Measurements from ENCODE around the gene JADE2.
"Not testable (repeated sequence)": the region's sequence is repeated elsewhere in the genome, so short reads cannot be mapped to it uniquely, and the experiment has no call there.

The JADE2 gene

DNA sequence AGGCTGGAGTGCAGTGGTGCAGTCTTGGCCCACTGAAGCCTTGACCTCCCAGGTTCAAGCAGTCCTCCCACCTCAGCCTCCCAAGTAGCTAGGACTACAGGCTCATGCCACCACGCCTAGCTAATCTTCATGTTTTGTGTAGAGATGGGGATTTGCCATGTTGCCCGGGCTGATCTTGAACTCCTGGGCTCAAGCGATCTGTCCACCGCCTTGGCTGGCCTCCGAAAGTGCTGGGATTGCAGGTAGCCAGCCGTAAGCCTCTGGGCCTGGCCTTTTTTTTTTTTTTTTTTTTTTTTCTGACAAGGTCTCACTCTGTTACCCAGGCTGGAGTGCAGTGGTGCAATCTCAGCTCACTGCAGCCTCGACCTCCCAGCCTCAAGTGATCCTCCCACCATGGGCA lies 27.2 kb downstream of the JADE2 start:
- not testable (repeated sequence) for FAIRE-seq

DNA sequence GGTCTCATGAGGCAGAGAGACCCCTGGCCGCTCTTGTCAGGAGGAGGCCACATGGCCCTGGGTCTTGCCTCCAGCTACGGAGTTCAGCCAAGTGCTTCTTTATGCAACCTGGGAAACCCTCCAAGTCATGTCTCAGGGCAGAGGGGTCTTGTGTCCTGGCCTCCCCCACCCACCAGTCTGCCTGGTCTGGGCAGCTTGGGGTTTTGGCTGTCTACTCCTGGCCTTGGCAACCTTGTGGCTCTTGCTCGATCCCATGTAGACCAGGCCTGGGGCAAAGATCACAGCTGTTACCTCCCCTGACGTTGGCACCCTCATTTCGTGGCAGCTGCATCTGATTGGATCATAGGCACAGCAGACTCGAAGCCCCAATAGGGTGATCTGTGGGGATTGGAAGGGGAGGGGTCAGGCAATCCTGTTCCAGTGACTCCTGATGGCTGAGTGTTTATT lies 28.4 kb downstream of the JADE2 start:
- FAIRE-seq = no peak

DNA sequence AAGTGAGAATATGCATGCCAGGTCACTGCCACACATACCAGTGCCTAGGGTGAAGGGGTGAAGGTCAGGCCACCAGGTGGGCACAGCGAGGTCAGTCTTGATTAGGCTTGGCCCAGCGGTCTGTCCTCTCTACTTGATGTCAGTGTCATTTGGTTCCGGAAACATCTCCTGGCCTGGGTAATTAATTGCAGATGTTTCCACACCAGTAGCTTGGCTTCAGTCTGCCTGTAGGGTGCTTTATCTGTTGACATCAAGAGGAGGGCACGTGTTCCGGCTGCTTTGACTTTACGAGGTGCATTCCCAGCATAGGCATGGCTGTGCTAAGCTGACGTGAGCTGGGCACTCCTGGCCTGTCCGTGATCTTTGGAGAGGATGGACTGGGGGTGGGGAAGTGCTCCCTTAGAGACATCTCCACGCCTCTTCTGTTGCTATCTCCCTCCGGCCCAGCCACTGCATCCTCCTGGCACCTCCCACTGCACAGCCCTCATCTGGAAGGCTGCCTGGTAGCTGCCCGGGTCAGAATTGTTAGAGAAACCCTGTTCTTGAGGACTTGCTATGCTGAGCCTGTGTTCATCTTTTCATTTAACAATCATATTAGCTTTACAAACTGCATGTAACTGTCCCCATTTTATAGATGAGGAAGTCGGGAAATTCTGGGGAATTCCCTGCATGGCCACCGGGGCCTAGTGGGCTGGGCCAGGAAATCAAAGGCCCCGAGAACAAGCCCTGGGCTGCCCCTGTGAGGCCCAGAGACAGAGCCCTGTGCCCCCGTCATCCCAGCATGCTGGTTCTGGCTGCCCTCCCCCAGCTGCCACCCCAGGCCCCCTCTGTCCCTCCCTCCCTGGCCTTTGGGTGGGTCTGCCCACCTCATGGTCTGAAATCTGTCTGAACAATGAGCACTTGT lies 29.1 kb downstream of the JADE2 start:
- no peak for FAIRE-seq

DNA sequence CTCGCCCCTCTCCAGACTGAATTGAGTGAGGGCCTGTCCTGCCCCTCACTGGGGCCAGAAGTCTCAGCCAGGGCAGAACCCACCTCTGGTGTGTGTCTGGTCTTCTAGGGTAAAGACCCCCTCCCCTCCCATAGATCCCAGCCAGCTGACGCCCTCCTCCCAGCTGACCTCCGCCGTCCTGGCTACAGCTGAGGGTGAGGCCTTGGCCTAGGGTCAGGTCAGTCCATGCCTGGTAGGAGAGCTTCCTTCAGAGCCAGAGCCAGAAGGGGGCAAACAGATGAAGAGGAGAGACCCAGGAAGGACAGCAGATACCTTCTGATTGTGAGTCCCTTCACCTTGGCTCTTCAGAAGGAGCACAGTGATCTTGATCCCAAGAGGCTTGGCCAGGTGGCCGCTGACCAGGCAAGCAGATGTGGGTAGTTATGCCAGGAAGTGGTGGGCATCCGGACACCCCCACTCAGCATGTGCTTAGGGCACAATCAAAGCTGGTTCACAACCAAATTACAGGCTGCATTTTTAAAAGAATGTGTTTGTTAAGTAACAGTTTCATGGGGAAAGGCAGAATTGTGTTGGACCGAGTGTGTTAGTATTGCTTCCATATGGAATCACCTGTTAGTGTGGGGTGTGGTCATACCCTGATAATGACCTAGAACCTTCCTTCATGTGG lies 29.9 kb downstream of the JADE2 start:
- FAIRE-seq = no peak

DNA sequence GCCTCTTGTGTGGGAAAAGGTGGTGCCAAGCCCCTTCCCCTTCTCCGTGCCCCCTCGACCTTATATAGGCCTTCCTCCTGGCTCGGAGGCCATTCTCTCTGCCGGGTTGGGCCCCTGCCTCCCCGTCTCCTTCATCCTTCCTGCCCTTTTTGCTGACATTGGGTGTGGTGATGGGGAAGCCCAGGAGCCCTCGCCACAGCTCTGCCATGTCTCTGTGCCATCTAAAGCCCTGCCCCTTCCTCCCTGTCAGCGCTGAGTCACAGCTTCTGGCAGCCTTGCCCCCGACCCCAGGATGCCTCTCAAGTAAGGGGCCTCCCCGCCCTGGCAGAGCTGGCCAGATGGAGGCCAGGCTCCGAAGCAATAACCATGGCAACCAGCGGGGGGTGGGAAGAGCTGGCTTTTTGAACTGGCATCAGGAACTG lies 30.4 kb downstream of the JADE2 start:
- FAIRE-seq = no peak

DNA sequence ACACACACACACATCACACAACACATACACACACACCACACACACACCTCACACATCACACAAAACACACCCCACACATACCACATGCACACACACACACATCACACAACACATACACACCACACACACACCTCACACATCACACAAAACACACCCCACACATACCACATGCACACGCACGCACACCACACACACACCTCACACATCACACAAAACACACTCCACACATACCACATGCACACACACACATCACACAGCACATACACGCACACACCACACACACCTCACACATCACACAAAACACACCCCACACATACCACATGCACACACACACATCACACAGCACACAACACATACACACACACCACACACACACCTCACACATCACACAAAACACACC lies 31.1 kb downstream of the JADE2 start:
- FAIRE-seq = not testable (repeated sequence)

DNA sequence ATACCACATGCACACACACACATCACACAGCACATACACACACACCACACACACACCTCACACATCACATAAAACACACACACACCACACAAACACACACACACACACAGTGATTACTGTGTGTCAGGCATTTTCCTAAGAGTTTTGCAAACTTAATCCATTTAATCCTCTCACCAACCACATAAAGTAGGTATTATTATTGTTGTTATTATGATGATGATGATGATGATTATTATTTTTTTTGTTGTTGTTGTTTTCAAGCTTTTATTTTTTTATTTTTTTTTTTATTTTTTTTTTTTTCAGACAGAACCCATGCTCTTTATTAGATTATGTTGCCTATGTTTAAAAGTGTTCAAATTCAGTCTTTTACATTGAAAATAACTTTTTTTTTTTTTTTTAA lies 31.5 kb downstream of the JADE2 start:
- no peak for FAIRE-seq

DNA sequence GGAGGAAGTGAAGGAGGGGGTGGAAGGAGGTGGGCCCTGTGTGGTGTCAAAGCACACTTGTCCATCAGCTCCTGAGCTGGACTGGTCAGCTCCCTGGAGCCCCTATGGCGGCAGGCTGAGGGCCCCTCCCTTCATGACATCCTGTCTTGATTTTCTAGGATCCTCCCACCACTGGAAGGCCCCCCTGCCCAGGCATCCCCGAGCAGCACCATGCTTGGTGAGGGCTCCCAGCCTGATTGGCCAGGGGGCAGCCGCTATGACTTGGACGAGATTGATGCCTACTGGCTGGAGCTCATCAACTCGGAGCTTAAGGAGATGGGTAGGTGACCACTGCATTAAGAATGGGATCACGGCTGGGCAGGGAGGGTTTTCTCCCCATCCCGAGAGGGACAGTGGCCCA lies 34.2 kb downstream of the JADE2 start:
- FAIRE-seq = no peak

DNA sequence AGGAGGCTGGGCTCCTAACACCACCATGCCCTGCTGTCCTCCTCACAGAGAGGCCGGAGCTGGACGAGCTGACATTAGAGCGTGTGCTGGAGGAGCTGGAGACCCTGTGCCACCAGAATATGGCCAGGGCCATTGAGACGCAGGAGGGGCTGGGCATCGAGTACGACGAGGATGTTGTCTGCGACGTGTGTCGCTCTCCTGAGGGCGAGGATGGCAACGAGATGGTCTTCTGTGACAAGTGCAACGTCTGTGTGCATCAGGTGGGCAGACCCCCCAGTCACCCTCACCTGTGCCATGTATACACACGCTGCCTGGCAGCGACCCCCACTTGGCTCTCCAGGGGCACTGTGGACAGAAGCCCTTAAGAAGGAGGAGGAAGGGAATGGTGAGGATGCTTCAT lies 35.2 kb downstream of the JADE2 start:
- no peak for FAIRE-seq

DNA sequence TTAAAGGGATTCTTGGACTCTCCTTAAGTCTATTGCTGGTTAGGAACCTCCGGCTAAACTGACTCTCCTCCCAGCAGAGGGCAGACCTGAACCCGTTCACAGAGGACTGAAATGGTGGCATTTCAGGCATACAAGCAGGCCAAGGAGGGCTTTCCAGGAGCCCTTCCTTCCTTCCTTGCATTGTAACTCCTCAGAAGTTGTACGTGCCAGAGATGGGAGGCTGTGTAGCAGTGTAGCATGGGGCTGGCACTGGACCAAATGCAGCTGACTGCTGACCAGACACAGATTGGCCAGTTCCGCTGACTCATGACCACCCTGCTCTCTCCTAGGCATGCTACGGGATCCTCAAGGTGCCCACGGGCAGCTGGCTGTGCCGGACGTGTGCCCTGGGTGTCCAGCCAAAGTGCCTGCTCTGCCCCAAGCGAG lies 36.4 kb downstream of the JADE2 start:
- no peak for FAIRE-seq

DNA sequence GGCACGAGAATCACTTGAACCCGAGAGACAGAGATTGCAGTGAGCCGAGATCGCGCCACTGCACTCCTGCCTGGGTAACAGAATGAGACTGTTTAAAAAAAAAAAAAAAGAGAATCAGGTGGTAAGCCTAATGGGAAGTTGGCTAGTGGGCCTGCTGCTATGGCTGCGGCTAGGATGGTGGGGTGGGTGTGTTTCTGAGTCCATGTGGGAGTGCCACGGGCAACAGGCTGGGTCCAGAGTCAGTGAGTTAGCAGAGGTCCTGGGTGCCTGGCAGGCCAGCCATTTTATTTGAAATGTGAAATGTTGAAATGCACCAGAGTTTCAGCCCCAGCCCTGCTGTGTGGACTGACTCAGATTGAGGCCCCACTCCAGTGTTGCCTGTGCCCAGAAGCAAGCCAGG lies 37.8 kb downstream of the JADE2 start:
- no peak for FAIRE-seq

DNA sequence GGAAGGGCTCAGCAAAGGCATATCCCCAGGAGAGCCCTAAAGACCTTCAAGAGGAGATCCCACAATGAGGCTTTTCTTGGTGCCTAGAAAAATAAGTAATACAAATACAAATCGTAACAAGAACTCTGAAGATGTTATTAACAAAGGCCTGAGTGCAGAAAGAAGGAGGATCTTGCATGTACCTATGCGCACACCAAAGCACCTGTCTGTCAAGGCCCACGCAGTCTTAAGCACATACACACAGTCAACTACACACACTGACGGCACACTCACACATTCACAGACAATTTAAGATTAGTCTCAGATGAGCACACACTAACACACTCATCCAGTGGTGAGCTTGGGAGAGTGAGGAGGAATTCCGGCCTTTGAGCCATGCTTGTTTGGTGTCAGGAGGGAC lies 38.5 kb downstream of the JADE2 start:
- FAIRE-seq = no peak

DNA sequence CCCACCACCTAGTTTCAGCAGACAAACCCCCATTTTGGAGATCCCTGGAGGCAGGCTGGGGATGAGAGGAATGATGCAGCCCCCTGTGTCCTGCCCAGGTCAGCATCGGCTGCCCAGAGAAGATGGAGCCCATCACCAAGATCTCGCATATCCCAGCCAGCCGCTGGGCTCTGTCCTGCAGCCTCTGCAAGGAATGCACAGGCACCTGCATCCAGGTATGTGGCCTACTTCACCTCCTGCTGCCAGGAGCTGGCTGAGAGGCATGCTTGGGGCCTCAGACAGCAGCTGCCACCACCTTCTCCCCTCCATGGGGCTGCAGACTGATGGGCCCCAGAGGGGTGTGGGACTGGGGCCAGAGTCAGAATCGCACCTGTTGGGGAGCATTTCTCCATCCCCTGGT lies 38.9 kb downstream of the JADE2 start:
- no peak for FAIRE-seq

DNA sequence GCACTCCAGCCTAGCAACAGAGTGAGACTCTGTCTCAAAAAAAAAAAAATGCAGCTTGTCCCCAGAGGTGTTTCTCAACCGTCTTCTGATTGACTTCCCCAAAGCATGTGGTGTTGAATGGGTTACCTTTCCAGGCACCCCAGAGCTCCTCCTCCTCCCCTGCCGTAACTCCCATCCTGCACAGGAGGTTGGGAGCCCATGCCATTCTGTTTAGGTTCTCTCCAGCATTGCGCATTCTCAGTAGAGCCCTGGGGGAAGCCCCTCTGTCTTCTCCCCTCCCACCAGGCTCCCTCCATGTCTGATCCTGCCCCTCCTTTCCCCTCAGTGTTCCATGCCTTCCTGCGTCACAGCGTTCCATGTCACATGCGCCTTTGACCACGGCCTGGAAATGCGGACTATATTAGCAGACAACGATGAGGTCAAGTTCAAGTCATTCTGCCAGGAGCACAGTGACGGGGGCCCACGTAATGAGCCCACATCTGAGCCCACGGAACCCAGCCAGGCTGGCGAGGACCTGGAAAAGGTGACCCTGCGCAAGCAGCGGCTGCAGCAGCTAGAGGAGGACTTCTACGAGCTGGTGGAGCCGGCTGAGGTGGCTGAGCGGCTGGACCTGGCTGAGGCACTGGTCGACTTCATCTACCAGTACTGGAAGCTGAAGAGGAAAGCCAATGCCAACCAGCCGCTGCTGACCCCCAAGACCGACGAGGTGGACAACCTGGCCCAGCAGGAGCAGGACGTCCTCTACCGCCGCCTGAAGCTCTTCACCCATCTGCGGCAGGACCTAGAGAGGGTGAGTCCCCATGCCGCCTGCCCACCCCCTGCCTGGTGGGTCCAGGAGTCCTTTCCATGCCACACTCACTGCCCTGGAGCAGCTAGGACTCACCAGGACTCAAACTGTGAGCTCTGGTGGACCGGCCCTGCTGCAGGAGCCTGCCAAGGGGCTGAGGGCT lies 40.6 kb downstream of the JADE2 start:
- FAIRE-seq = no peak

DNA sequence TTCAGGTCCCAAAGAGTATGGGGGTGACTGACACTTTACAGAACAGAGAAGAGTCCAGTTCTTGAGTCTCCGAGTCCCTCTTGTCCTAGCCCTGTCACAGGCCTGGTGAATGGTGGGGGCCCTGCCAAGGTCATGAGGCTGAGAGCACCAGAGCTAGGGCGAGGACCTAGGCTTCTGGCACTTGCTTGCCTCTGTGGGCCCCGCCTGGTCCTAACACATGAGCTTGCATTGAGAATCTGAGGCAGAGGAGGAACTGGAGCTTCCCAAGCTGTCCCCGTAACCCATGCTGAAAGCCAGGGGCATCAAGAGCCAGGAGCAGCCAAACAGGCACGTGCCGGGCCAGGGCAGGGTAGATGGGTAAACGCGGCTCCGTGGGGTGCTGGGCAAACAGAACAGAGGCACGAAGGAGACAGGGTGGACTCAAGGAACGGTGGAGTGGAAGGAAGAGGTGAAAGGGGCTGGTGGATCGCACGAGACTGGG lies 41.3 kb downstream of the JADE2 start:
- FAIRE-seq = no peak

DNA sequence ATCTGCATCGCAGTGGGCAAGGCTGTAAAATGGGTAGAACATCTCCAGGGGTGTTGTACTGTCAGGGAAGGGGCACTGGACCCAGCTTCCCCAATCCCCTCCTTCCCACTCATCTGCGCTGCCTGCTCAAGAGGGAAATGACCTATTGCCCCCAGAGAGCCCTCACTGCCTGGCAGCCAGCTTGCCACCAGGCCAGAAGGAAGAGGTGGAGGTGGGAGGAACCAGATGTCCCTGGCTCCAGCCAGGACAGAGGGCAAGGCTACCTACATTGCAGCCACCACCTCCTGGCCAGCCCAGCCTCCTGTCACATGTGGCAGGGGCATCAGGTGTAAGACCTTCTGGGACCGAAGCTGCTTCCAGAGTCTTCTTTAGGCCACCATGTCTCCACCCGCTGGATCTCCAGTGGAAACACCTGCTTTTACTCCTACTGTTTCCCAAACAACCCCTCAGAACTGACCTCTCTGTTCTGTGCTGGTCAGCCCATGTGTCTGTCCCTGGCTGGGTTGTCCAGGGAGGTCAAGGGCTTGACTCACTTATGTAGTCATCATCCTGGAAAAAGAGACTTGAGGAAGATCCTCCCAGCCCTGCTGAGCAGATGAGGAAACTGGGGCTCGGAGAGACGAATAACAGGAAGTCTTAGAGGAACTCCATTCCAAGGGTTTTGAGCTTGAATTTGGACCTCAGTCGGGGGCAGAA lies 42.3 kb downstream of the JADE2 start:
- FAIRE-seq = no peak

DNA sequence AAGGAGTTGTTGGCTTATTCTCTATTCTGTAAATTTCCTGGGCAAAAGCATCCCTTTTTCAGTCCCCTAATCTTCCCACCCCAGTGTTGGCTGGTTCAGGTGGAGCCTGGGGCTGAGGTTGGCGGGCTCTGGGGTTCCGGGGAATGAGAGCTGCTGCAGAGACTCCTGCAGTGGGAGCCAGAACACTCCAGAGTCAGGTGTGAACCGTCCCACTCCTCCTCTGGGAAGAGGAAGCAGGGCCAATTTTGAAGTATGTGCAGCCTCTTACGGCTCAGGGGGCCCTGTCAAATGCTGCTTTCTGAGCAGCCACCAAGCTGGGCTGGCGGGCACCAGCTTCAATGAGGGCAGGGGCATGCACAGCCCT lies 42.8 kb downstream of the JADE2 start:
- FAIRE-seq = no peak

DNA sequence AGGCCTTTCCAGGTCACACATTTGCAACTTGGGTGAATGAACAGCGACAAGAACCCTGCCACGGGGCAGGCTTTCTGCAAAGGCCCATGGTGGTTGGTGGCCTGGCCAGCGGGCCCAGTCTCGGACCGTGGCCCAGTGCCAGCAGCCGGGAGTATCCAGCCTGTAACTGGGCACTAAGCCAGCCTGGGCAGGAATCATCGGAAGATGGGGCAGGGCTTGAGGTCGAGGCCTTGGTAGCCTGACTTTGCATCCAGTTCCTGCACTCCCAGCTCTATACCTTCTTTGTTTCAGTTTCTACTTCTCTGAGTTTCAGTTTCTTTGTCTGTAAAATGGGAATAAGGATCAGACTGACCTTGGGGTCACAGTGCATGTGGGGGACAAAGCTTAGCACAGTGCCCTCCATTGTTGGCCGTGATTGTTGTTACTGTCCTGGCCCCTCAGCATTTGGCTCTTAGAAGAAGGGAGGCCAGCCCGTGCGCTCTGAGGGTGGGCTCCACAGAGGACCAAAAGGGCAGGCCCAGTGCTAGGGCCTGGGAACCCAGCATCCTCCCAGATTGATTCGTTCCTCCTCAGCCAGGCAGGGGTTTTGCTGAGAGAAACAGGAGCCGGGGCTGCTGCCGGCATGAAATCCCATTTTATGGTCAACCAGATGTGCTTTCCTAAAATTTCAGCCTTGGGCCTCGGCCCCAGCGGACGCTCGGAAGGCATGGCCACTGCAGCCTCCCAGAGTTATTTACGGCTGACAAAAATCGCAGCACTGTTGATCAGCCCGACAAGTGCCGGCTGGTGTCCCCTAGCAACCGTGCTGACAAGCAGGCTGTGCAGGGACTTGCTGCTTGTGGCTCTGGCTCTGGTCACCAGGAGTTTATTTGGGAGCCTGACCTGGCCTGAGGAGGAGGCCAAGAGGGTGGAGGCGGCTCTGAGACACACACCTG lies 43.6 kb downstream of the JADE2 start:
- FAIRE-seq = no peak

DNA sequence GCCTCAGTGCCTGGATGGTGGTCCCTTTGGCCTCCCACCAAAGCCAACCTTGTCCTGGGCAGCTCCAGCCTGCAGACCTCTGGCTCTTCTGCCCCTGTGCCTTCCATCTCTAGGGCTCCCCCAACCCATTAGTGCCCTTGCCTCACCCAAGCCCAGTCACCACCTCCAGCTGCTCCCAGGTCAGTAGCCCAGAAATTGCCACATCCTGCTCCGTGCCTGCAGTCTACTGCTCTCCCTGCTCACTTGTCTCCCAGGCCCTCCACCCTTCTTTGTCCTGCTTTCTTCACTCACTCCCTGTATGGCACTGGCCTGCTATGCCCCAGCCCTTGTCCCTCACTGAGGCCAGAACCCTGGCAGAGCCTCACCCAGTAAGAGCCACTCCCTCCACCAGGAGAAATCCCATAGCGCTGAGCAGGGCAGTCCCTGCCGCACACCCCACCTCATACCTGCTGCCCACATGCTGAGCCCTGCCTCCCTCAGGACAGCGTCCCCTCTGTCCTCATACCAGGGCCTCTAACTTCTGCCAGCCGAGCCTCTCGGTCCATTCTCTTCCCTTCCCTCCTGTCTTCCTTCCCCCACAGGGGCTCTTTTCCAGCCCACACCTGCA lies 44.4 kb downstream of the JADE2 start:
- no peak for FAIRE-seq

DNA sequence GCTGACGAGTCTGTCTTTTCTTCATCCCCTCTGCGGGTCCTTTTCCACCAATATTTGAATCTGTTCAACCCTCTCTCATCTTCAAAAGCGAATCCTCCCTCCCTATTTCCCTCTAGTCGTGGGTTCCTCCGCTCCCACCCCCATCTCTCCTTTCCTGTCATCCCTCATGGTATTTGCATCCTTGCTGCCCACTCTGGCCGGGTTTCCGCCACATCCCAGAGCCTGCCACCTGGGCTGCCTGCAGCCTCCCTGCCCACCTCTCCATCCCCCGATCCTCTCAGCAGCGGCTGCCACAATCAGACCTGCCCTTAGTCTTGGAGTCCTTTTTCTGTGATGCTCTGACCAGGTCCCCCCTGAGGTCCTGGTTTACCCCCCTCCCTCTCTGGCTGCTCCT lies 44.9 kb downstream of the JADE2 start:
- no peak for FAIRE-seq

DNA sequence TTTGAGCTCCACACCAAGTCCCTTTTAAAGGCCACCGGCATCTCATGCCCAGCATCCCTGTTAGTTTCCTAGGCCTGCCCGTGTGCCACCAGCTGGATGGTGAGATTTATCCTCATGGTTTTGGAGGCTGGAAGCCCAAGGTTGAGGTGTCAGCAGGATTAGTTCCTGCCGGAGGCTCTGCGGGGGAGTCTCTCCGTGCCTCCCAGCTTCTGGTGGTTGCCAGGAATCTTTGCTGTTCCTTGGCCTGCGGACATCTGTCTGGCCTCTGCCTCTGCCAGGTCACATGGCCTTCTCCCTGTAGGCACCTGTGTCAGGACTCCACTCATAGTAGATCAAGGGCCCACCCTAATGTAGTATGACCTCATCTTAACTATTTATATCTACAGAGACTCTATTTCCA lies 45.4 kb downstream of the JADE2 start:
- no peak for FAIRE-seq
